ENCODE measurements around the gene PPM1H.

DNA sequence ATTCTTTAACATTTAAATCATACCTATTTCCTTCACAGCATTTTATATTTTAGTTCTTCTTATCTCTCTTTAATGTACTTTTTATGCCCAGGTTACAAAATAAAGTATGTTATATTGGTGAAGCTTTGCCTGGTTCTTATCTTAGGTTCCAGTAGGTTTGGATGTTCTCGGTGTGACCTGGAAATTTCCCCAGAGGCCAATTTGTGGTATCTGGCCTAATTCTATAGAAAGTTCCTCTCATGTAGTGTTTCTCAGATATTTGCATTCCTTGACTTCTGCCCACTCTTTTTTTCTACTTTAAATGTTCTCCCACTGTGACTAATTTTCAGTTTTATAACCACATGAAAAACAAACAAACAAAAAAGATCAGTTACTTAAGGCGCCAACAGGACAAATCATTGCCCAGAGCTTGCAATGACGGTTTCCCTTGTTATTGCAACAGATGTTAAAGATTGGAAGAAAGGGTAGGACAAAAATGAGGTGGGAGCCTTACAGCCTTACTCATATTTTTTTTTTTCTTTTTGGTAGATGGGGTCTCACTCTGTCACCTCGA lies 41.2 kb upstream of the PPM1H start:
- TF ChIP-seq SIN3A (IDR thresholded peaks at IDR 0.05; ENCODE audit: borderline replicate concordance, low read depth, low read length) = no peak
- TF ChIP-seq, protein P1, sequence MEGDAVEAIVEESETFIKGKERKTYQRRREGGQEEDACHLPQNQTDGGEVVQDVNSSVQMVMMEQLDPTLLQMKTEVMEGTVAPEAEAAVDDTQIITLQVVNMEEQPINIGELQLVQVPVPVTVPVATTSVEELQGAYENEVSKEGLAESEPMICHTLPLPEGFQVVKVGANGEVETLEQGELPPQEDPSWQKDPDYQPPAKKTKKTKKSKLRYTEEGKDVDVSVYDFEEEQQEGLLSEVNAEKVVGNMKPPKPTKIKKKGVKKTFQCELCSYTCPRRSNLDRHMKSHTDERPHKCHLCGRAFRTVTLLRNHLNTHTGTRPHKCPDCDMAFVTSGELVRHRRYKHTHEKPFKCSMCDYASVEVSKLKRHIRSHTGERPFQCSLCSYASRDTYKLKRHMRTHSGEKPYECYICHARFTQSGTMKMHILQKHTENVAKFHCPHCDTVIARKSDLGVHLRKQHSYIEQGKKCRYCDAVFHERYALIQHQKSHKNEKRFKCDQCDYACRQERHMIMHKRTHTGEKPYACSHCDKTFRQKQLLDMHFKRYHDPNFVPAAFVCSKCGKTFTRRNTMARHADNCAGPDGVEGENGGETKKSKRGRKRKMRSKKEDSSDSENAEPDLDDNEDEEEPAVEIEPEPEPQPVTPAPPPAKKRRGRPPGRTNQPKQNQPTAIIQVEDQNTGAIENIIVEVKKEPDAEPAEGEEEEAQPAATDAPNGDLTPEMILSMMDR (IDR thresholded peaks at IDR 0.05) = no peak
